ENCODE measurements around the gene UPK1A.

The UPK1A gene

DNA sequence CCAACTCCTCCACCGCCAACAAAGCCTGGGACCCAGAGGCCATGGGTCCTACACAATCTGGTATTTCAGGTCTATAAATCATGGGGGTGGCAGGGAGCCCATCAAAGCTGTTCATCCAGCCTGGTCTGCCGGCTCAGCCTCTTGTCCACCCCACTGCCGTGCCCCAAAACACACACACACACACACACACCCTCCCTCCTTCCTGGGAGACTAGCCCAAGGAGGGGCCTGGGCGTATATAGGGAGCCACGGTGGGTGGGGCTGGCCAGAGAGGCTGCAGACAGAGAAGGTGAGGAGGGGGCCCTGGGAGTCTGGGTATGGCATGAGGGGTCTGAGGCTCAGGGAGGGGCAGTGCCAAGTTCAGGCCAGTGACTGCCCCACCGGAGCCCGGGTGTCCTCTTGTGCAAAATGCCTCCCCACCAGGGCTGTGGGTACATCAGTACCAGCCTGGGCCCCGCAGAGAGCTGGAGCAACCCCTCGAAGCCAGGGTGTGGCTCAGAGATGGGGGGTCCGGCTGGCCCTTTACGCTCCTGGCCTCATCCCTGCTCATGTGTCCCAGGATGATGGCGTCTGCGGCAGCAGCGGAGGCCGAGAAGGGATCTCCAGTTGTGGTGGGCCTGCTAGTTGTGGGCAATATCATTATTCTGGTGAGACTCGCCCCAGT lies at the start of gene UPK1A:
Gene UPK1A (plus strand): TSS at position 267 of the 663 bp plus-strand sequence. CDS start 296 bp downstream, at position 563.
- DNase-seq = no peak

DNA sequence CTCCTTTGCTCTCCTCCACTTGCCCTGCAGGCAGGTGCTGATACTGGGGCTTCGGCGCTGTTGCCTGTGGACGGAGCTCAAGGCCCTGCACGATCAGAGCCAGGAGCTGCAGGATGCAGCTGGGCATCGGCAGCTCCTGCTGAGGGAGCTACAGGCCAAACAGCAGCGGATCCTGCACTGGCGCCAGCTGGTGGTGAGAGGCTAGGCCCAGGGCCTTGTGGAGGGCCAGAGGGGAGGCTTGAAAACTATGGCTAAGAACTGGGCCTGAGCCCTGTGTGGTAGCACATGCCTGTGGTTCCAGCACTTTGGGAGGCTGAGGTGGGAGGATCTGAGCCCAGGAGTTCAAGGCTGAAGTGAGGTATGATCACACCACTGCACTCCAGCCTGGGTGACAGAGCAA lies 47.5 kb upstream of the UPK1A start:
- DNase-seq = no peak

DNA sequence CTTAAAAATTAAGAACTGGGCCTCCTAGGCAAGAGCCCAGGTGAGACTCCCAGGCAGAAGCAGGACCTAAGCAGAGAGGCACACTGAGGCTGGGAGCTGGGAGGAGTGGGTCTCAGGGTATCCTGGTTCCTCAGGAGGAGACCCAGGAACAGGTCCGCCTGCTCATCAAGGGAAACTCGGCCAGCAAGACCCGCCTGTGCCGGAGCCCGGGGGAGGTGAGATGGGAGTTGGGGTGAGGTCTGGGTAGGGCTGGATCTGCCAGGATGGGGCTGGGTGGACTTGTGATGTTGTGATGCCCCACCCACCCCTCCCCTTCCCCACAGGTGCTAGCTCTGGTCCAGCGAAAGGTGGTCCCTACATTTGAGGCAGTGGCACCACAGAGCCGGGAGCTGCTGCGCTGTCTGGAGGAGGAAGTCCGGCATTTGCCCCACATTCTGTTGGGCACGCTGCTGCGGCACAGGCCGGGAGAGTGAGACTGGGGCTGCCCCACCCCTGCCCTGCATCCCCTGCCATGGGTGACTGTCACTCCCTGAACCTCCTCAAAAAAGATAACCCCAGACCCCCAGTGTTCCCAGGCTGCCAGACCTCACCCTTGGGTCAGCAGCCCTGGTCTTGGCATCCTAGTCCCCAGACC lies 46.9 kb upstream of the UPK1A start:
- DNase-seq = no peak

DNA sequence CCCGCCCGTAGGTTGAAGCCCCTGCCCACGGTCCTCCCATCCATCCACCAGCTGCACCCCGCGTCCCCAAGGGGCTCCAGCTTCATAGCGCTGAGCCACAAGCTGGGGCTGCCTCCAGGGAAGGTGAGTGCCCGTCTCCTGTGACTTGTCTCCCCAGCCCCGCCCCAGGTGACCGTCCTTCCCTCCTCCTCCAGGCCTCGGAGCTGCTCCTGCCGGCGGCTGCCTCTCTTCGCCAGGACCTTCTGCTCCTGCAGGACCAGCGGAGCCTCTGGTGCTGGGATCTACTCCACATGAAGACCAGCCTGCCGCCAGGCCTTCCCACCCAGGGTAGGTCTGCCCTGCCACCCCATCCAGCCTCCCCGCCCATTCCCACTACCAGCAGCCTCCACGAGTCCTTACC lies 46.3 kb upstream of the UPK1A start:
- DNase-seq = no peak

DNA sequence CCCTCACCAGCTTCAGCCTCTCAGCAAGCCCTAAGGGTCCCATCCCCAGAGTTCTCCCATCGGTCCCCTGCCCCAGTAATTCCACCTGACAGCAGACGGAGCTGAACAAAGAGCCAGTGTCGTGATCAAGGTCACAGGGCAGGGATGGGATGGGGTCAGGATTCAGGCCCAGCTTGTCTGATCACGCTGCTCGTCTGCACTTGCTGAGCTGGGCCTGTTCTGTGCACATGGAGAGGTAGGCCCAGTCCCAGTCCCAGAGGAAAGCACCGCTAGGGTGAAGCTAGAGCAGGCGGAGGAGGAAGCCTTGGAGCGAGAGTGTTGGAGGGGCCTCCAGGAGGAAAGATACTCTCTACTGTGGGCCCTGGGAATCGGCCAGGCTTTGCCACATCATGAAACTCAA lies 44.6 kb upstream of the UPK1A start:
- DNase-seq = no peak

DNA sequence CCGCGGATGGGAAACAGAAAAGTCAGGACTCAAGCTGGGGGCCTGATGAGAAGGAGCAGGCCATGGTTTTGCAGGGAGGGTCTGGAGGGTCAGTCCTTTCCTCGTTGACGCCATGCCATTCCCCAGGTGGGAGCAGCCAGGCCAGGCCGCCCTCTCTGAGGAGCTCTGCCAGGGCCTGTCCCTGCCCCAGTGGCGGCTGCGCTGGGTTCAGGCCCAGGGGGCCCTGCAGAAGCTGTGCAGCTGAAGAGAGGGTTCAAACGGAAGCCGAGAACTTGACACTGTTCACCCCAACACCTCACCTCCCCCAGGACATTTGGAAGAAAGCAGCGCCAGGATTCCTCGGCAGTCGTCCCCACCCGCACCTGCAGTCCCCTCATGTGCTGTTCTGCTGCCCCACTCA lies 43.6 kb upstream of the UPK1A start:
- DNase-seq = no peak

DNA sequence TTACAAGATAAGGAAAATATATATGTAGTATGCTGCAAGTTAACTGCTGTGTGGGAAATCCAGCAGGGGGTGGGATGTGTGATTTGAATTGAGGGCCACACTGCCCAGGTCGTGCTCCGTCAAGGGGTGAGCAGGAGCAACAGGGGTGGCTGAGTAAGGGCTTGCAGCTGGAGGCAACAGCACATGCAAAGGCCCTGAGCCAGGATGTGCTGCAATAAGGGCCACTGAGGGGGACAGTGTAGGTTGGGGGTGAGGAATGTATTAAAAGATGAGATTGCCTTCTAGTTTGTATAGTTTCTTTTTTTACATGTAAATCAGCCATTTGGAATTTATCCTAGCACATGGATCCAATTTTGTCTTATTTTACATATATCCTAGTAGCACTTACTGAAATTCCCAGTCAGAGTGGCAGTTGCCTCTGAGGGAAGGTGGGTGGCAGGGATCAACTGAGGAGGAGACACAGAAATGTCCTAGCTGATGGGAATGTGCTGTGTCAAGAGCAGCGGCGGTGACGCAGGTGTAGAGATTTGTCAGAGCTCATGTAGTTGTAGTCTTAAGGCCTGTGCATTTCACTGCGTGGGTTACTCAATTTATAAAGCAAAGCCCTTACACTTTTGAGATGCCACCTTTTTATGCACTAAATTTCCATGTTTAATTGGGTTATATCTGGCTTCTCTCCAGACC lies 42.8 kb upstream of the UPK1A start:
- DNase-seq = no peak

DNA sequence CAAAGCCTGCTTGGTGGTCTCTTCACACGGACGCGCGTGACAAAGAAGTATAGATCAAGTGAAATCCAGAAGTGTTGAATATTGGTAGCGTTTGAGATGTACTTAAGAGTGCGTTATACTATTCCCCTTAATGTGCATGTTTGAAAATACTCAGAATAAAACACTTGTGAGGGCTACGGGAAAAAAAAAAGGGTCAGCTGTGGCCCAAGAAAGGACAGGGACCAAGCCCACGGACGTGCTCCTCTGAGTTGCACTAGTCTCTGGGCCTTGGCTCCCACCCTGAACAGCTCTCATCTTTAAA lies 38.1 kb upstream of the UPK1A start:
- no peak for DNase-seq

DNA sequence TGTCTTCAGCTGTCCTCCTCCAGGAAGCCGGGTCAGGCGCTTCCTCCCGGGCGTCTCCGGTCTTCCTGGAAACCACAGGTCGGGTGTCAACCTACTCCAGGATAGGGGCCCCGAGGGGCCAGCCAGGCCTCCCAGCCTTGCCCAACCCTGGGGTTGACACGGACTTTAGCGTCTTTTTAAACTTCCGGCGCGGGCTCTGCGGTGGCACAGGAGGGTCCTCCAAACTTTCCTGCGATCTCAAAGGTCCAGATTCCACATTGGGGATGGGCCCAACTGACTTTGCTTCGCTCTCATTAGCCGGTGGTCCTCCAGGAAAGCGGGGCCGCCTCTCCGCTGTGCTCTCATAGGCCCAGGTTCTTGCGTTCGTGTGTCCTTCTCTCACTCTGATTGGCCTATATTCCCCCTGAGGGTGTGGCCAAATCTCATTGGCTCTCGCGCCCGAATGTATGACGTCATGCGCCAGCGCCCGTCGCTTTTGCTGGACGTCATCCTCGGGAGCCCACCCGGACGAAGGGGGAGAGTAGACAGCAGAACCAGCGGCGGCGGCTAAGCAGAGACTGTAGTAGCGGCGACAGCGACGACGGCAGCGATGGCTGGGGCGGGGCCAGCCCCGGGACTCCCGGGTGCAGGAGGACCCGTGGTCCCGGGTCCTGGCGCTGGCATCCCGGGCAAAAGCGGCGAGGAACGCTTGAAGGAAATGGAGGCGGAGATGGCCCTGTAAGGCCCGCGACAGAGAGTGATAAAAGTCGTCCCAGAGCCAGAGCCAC lies 37.6 kb upstream of the UPK1A start, which contains the start of gene RBM42:
Gene RBM42 (plus strand): TSS at position 472 of the 767 bp plus-strand sequence. CDS start 118 bp downstream, at position 590.
- DNase-seq = peak; percentile 91

DNA sequence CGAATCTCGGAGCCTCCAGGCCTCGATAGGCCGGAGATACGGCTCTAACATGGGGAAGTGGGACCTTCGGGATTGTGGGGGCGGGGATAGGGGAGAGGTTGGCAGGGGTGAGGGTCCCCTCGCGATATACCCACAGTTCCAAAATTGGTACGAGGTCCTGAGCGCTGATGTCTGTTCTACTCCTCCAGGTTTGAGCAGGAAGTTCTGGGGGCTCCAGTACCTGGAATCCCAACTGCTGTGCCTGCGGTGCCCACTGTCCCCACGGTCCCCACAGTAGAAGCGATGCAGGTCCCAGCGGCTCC lies 37.0 kb upstream of the UPK1A start:
- no peak for DNase-seq

DNA sequence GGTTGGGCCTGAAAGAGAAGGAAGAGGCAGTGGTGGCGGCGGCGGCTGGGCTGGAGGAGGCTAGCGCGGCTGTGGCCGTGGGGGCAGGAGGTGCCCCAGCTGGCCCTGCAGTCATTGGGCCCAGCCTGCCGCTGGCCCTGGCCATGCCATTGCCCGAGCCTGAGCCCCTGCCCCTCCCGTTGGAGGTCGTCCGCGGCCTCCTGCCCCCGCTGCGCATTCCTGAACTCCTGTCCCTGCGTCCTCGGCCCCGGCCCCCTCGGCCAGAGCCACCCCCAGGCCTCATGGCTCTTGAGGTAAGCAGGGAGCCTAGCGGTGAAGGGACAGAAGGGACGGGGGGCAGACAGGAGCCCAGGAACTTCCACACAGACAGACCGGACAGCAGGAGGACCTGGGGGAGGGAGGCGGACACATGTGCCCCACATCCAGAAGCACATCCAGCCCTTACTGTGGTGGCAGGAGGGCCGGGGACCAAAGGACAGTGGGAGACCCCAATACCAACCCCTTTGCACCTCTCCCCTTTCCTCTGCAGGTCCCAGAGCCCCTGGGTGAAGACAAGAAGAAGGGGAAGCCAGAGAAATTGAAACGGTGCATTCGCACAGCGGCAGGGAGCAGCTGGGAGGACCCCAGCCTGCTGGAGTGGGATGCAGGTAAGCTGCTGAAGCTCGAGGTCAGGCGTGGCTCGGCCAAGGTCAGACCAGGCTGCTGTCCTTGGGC lies 32.4 kb upstream of the UPK1A start:
- DNase-seq = no peak

DNA sequence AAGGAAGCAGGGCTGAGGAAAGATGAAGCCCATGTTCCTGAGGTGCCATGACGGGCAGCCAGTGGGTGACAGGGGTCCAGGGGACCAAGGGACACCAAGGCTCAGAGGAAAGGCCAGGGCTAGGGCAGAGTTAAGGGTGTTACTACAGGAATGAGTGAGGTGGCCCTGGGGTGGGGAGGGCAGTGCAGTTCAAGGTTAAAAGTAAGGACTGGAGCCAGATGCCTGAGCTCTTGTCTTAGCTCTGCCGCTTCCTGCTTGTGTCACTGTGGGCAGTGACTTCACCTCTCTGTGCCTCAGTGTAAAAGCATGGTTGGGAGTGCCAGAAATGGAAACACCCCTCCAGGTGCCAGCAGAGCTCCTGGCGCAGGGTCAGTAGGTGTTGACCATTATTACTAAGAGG lies 29.7 kb upstream of the UPK1A start:
- no peak for DNase-seq

DNA sequence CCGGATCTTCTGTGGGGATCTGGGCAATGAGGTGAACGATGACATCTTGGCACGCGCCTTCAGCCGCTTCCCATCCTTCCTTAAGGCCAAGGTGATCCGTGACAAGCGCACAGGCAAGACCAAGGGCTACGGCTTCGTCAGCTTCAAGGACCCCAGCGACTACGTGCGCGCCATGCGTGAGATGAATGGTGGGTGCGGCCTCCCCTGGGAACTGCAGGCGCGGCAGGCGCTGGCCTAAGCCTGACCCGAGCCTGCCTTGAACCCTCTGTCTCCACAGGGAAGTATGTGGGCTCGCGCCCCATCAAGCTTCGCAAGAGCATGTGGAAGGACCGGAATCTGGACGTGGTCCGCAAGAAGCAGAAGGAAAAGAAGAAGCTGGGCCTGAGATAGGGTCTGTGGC lies 29.2 kb upstream of the UPK1A start:
- no peak for DNase-seq

DNA sequence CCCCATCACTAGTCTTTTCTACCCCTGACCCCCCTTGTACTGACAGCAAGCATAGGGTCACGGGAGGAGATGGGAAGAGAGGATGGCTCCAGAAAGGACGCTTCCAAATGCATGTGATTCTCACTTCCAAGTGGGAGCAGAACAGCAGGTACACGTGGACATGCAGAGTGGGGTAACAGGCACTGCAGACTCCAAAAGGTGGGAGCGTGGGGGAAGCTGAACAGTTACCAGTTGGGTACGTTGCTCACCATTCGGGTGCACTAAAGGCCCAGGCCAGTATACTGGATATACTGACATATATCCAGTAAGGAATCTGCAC lies 27.0 kb upstream of the UPK1A start:
- DNase-seq = no peak

DNA sequence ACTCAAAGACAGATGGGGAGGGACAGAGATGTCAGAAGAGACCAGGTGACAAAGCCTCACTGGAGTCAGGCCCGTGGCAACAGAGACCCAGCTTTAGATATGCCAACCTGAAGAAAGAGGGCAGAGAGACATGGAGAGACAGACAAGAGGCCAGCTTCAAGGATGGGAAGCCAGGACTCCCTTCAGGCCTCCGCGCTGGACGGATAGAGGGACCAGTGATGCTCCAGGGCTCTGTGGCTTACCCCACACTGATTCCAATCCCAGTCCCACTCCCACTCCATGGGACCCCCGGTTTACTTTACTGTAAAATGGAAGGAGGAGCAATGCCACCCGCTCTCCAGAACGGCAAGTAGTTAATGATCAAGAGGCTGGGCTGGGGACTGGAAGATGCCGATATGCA lies 26.5 kb upstream of the UPK1A start:
- DNase-seq = no peak

DNA sequence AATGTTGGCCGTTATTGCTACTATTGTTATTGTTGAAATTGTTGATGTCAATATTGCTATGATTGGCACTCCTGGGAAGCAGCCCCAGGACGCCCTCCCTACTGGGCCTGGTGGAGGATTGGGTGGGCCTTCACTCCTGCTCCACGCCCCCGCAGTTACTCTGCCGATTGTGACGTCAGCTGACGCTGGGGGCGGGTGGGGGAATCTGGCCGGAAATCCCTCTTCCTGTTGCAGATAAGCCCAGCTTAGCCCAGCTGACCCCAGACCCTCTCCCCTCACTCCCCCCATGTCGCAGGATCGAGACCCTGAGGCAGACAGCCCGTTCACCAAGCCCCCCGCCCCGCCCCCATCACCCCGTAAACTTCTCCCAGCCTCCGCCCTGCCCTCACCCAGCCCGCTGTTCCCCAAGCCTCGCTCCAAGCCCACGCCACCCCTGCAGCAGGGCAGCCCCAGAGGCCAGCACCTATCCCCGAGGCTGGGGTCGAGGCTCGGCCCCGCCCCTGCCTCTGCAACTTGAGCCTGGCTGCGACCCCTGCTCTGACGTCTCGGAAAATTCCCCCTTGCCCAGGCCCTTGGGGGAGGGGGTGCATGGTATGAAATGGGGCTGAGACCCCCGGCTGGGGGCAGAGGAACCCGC lies 24.7 kb upstream of the UPK1A start, which contains the start of gene ETV2:
Gene ETV2 (plus strand): TSS at position 231 of the 637 bp plus-strand sequence. CDS start 716 bp downstream, outside the sequence.
- no peak for DNase-seq

DNA sequence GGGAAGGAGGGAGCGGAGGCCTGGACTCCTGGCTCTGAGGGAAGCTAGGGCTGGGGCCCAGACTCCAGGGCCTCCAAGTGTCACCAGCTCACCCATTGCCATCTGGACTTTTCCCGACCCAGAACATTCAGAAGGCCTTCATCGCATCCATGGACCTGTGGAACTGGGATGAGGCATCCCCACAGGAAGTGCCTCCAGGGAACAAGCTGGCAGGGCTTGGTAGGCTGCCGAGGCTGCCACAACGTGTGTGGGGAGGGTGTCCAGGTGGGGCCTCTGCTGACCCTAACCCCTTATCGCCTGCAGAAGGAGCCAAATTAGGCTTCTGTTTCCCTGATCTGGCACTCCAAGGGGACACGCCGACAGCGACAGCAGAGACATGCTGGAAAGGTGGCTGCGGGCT lies 24.0 kb upstream of the UPK1A start:
- DNase-seq = no peak

DNA sequence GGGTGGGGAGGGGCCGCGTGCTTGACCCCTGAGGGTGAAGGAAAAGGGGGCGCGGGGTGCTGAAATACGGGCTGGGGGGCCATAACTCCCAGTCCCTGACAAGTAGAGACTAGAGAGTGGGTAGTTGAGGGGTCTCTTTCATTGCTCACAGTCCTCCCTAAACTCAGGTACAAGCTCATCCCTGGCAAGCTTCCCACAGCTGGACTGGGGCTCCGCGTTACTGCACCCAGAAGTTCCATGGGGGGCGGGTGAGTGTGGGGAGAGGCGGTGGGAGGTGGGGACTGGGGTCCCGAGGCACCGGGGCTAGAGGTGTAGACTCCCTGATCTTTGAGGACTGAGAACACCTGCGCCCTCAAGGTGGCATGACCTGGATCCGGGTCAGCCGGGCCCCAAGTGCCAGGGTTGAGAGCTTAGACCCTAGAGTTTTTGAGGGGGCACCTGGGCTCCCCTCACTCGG lies 23.5 kb upstream of the UPK1A start:
- no peak for DNase-seq

DNA sequence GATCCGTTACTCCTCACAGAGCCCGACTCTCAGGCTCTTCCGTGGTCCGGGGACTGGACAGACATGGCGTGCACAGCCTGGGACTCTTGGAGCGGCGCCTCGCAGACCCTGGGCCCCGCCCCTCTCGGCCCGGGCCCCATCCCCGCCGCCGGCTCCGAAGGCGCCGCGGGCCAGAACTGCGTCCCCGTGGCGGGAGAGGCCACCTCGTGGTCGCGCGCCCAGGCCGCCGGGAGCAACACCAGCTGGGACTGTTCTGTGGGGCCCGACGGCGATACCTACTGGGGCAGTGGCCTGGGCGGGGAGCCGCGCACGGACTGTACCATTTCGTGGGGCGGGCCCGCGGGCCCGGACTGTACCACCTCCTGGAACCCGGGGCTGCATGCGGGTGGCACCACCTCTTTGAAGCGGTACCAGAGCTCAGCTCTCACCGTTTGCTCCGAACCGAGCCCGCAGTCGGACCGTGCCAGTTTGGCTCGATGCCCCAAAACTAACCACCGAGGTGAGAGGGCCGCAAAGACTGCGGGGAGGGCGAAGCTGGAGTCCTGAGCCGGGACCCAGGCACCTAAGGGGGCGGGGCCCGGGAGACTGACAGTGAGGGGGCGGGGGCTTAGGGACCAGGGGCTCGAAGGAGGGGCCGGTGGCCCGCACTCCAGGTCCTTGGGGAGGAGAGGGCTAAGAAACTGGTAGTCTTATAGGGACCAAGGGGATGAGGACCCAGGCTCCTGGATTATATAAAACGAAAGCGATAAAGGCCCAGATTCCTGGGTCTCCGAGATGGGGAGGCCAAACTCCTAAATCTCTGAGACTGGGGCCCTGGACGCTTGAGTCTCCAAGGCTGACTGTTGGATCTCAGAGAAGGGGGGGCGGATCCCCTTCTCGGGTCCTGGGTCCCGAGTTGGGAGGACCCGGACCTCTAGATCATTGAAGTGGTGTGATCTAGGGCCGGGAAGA lies 22.8 kb upstream of the UPK1A start:
- DNase-seq = peak; percentile 48

DNA sequence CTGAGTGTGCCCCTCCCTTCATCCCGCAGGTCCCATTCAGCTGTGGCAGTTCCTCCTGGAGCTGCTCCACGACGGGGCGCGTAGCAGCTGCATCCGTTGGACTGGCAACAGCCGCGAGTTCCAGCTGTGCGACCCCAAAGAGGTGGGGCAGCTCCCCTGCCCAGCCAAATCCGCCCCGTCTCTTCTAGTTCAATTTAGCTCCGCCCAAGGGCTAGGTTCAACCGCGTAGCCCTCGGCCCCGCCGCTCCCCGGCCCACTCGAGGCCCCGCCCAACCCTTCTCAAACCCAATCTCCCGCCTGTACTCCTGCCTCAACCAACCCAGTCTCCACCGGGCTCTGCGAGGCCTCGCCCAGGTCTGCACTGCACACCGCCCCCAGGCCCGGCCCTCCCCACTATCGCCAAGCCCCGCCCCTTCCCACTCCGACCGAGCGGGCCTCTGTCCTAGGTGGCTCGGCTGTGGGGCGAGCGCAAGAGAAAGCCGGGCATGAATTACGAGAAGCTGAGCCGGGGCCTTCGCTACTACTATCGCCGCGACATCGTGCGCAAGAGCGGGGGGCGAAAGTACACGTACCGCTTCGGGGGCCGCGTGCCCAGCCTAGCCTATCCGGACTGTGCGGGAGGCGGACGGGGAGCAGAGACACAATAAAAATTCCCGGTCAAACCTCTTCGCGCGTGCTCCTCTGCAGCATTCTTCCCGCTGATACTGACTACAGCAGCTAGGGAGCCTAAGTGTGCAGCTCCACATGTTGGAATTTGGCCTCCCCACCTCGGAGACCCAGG lies 21.9 kb upstream of the UPK1A start:
- peak; percentile 68 for DNase-seq

Data from NCI-H1092 treated with DMSO at 0.1 percent for 48 hours (cell line).